Measurements from ENCODE around the gene ANKS4B.

Gene ANKS4B

GRCh38 chr16:21206550-21206949, 26.9 kb upstream of the ANKS4B start:
- H3K4me3 ChIP-seq (ENCODE audit: low read length in 2 of 2): no peak overlapping the region
- no peaks in the 10 kb centered on the region for H3K79me1 ChIP-seq (ENCODE audit: low read depth, low read length)
- no peak overlapping the region for H3K14ac ChIP-seq (ENCODE audit: low read length)
- H3K36me3 ChIP-seq (replicated peaks in 1 of 2; ENCODE audit: control insufficient read depth in 2 of 2, insufficient read depth in 2 of 2, low read length in 2 of 2): no peaks in the 10 kb centered on the region
- no peak overlapping the region for H2BK15ac ChIP-seq (ENCODE audit: low read length)
- no peak overlapping the region for H3K9ac ChIP-seq (ENCODE audit: low read depth, low read length, poor library complexity)
- H3K4ac ChIP-seq (ENCODE audit: low read length): no peak overlapping the region
- H2BK120ac ChIP-seq (ENCODE audit: low read depth, low read length): no peak overlapping the region
- H4K91ac ChIP-seq (ENCODE audit: low read depth, low read length, poor library complexity): no peak overlapping the region
- no peak overlapping the region for H3K27ac ChIP-seq (replicated peaks; ENCODE audit: low read length)
- H2AFZ ChIP-seq (ENCODE audit: low read length): no peak overlapping the region
- H3K4me2 ChIP-seq (ENCODE audit: insufficient read depth, low read length, poor library complexity, severe bottlenecking): no peak overlapping the region
- peaks cover 0 to 1% of the 10 kb centered on the region in 2 donors for H3K9me3 ChIP-seq (replicated peaks in 1 of 2; ENCODE audit: control insufficient read depth in 2 of 2, insufficient read depth in 1 of 2, low read depth in 1 of 2, low read length in 2 of 2)
- no peak for DNase-seq (ENCODE audit: low spot score)
- H2BK5ac ChIP-seq (ENCODE audit: low read length): no peak overlapping the region
- H3K4me1 ChIP-seq (ENCODE audit: control insufficient read depth in 2 of 2, insufficient read depth in 1 of 2, low read depth in 1 of 2, low read length in 2 of 2): no peaks in the 10 kb centered on the region
- no peak overlapping the region for H3K18ac ChIP-seq (ENCODE audit: low read length)
- H2BK12ac ChIP-seq (ENCODE audit: low read length): no peak overlapping the region
- H3K27me3 ChIP-seq (ENCODE audit: control insufficient read depth in 3 of 3, insufficient read depth in 3 of 3, low read depth in 1 of 3, low read length in 3 of 3): peaks cover 0 to 17% (median 0%) of the 10 kb centered on the region in 3 experiments
- WGBS, 2 donors (ENCODE audit: extremely low coverage in 2 of 2, insufficient read length in 2 of 2, insufficient replicate concordance in 1 of 2): no CpG with 5 or more reads among the region's 4 CpGs
- H3K23ac ChIP-seq (ENCODE audit: low read depth, low read length, poor library complexity): no peak overlapping the region
- no peak overlapping the region for H2AK5ac ChIP-seq (ENCODE audit: low read depth, low read length)
- H4K8ac ChIP-seq (ENCODE audit: low read depth, low read length): no peak overlapping the region

- Histone ChIP-seq H3K9ac (ENCODE audit: low read depth, low read length, poor library complexity) (no peak overlapping the region), H3K36me3 (replicated peaks in 1 of 2; ENCODE audit: control insufficient read depth in 2 of 2, insufficient read depth in 2 of 2, low read length in 2 of 2) (no peaks in the 10 kb centered on the region), H3K4me1 (ENCODE audit: control insufficient read depth in 2 of 2, insufficient read depth in 1 of 2, low read depth in 1 of 2, low read length in 2 of 2) (no peaks in the 10 kb centered on the region), H2BK120ac (ENCODE audit: low read depth, low read length) (no peak overlapping the region), H3K4ac (ENCODE audit: low read length) (no peak overlapping the region), H3K23ac (ENCODE audit: low read depth, low read length, poor library complexity) (no peak overlapping the region), H3K4me2 (ENCODE audit: insufficient read depth, low read length, poor library complexity, severe bottlenecking) (no peak overlapping the region), H4K8ac (ENCODE audit: low read depth, low read length) (no peak overlapping the region), H3K79me1 (ENCODE audit: low read depth, low read length) (no peaks in the 10 kb centered on the region), H2BK12ac (ENCODE audit: low read length) (no peak overlapping the region), H2BK15ac (ENCODE audit: low read length) (no peak overlapping the region), H3K4me3 (ENCODE audit: low read length in 2 of 2) (no peak overlapping the region), H3K27me3 (ENCODE audit: control insufficient read depth in 3 of 3, insufficient read depth in 3 of 3, low read depth in 1 of 3, low read length in 3 of 3) (peaks cover 0 to 9% (median 0%) of the 10 kb centered on the region in 3 experiments), H3K18ac (ENCODE audit: low read length) (no peak overlapping the region), H3K9me3 (replicated peaks in 1 of 2; ENCODE audit: control insufficient read depth in 2 of 2, insufficient read depth in 1 of 2, low read depth in 1 of 2, low read length in 2 of 2) (peaks cover 0 to 1% of the 10 kb centered on the region in 2 donors), H3K14ac (ENCODE audit: low read length) (no peak overlapping the region), H3K27ac (replicated peaks; ENCODE audit: low read length) (no peak overlapping the region), H4K91ac (ENCODE audit: low read depth, low read length, poor library complexity) (no peak overlapping the region), H2BK5ac (ENCODE audit: low read length) (no peak overlapping the region), H2AFZ (ENCODE audit: low read length) (no peak overlapping the region), H2AK5ac (ENCODE audit: low read depth, low read length) (no peak overlapping the region)
- DNase-seq (ENCODE audit: low spot score): no peak
- no CpG with 5 or more reads among the region's 2 CpGs for WGBS, 2 donors (ENCODE audit: extremely low coverage in 2 of 2, insufficient read length in 2 of 2, insufficient replicate concordance in 1 of 2)
Observed at GRCh38 chr16:21208446-21209230, 24.9 kb upstream of the ANKS4B start.

GRCh38 chr16:21211486-21211885, 22.0 kb upstream of the ANKS4B start, which contains the start of gene ZP2:
ZP2 (minus strand) TSS chr16:21211574; CDS start chr16:21211547, 27 bp downstream.
- Histone ChIP-seq H3K14ac (ENCODE audit: low read length) (no peak within 1 kb of the TSS), H4K91ac (ENCODE audit: low read depth, low read length, poor library complexity) (no peak within 1 kb of the TSS), H3K4me2 (ENCODE audit: insufficient read depth, low read length, poor library complexity, severe bottlenecking) (no peak within 1 kb of the TSS), H3K23ac (ENCODE audit: low read depth, low read length, poor library complexity) (no peak within 1 kb of the TSS), H3K36me3 (replicated peaks in 1 of 2; ENCODE audit: control insufficient read depth in 2 of 2, insufficient read depth in 2 of 2, low read length in 2 of 2) (no peaks in the 10 kb centered on the region), H2AK5ac (ENCODE audit: low read depth, low read length) (no peak within 1 kb of the TSS), H2BK120ac (ENCODE audit: low read depth, low read length) (no peak within 1 kb of the TSS), H2BK15ac (ENCODE audit: low read length) (no peak within 1 kb of the TSS), H4K8ac (ENCODE audit: low read depth, low read length) (no peak within 1 kb of the TSS), H2AFZ (ENCODE audit: low read length) (no peak within 1 kb of the TSS), H3K4me3 (ENCODE audit: low read length in 2 of 2) (no peak within 1 kb of the TSS), H3K79me1 (ENCODE audit: low read depth, low read length) (no peaks in the 10 kb centered on the region), H3K18ac (ENCODE audit: low read length) (no peak within 1 kb of the TSS), H2BK12ac (ENCODE audit: low read length) (no peak within 1 kb of the TSS), H3K9ac (ENCODE audit: low read depth, low read length, poor library complexity) (no peak within 1 kb of the TSS), H2BK5ac (ENCODE audit: low read length) (no peak within 1 kb of the TSS), H3K27me3 (ENCODE audit: control insufficient read depth in 3 of 3, insufficient read depth in 3 of 3, low read depth in 1 of 3, low read length in 3 of 3) (peaks cover 0 to 11% (median 0%) of the 10 kb centered on the region in 3 experiments), H3K27ac (replicated peaks; ENCODE audit: low read length) (no peak within 1 kb of the TSS), H3K9me3 (replicated peaks in 1 of 2; ENCODE audit: control insufficient read depth in 2 of 2, insufficient read depth in 1 of 2, low read depth in 1 of 2, low read length in 2 of 2) (peaks cover 0 to 1% of the 10 kb centered on the region in 2 donors), H3K4me1 (ENCODE audit: control insufficient read depth in 2 of 2, insufficient read depth in 1 of 2, low read depth in 1 of 2, low read length in 2 of 2) (no peaks in the 10 kb centered on the region), H3K4ac (ENCODE audit: low read length) (no peak within 1 kb of the TSS)
- WGBS, 2 donors (ENCODE audit: extremely low coverage in 2 of 2, insufficient read length in 2 of 2, insufficient replicate concordance in 1 of 2): no CpG with 5 or more reads among the region's 5 CpGs
- DNase-seq (ENCODE audit: low spot score): no peak

GRCh38 chr16:21214086-21214485, 19.4 kb upstream of the ANKS4B start:
- Histone ChIP-seq H2BK12ac (ENCODE audit: low read length) (no peak overlapping the region), H4K91ac (ENCODE audit: low read depth, low read length, poor library complexity) (no peak overlapping the region), H2AFZ (ENCODE audit: low read length) (peak overlapping the region; percentile 17), H2AK5ac (ENCODE audit: low read depth, low read length) (no peak overlapping the region), H3K27me3 (ENCODE audit: control insufficient read depth in 3 of 3, insufficient read depth in 3 of 3, low read depth in 1 of 3, low read length in 3 of 3) (peaks cover 0 to 11% (median 0%) of the 10 kb centered on the region in 3 experiments), H3K4me3 (ENCODE audit: low read length in 2 of 2) (no peak overlapping the region), H2BK15ac (ENCODE audit: low read length) (no peak overlapping the region), H3K14ac (ENCODE audit: low read length) (no peak overlapping the region), H3K79me1 (ENCODE audit: low read depth, low read length) (no peaks in the 10 kb centered on the region), H3K36me3 (replicated peaks in 1 of 2; ENCODE audit: control insufficient read depth in 2 of 2, insufficient read depth in 2 of 2, low read length in 2 of 2) (no peaks in the 10 kb centered on the region), H3K27ac (replicated peaks; ENCODE audit: low read length) (no peak overlapping the region), H3K9me3 (replicated peaks in 1 of 2; ENCODE audit: control insufficient read depth in 2 of 2, insufficient read depth in 1 of 2, low read depth in 1 of 2, low read length in 2 of 2) (no peaks in the 10 kb centered on the region), H3K4me2 (ENCODE audit: insufficient read depth, low read length, poor library complexity, severe bottlenecking) (no peak overlapping the region), H3K9ac (ENCODE audit: low read depth, low read length, poor library complexity) (no peak overlapping the region), H2BK120ac (ENCODE audit: low read depth, low read length) (no peak overlapping the region), H3K18ac (ENCODE audit: low read length) (no peak overlapping the region), H4K8ac (ENCODE audit: low read depth, low read length) (no peak overlapping the region), H3K23ac (ENCODE audit: low read depth, low read length, poor library complexity) (no peak overlapping the region), H2BK5ac (ENCODE audit: low read length) (no peak overlapping the region), H3K4me1 (ENCODE audit: control insufficient read depth in 2 of 2, insufficient read depth in 1 of 2, low read depth in 1 of 2, low read length in 2 of 2) (no peaks in the 10 kb centered on the region), H3K4ac (ENCODE audit: low read length) (no peak overlapping the region)
- no CpG with 5 or more reads among the region's 4 CpGs for WGBS, 2 donors (ENCODE audit: extremely low coverage in 2 of 2, insufficient read length in 2 of 2, insufficient replicate concordance in 1 of 2)
- DNase-seq (ENCODE audit: low spot score): no peak
